ENCODE data around the gene ACOT11. TPM values are rescaled to one million over a fixed set of nuclear protein-coding genes. Genes with fewer than 3 reads are reported as not detected.

ACOT11 gene
- total RNA-seq, 1 experiment from 2014 or later = 4.2 TPM

DNA sequence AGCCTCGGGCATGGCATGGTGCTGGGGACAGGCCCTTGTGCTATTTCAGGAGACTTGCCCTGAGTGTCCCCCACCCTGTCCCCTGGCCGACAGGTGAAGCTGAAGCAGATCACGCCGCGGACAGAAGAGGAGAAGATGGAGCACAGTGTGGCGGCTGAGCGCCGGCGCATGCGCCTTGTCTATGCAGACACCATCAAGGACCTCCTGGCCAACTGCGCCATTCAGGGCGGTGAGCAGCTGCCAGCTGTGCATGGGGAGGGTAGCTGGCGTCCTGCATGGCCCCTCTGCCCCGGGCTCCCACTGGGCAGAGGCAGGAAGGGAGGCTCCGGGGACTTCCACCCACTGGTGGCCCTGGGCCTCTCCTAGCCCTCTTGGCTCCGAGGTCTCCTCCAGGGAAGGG lies 46.4 kb downstream of the ACOT11 start (continued):
- TF ChIP-seq, protein P1, sequence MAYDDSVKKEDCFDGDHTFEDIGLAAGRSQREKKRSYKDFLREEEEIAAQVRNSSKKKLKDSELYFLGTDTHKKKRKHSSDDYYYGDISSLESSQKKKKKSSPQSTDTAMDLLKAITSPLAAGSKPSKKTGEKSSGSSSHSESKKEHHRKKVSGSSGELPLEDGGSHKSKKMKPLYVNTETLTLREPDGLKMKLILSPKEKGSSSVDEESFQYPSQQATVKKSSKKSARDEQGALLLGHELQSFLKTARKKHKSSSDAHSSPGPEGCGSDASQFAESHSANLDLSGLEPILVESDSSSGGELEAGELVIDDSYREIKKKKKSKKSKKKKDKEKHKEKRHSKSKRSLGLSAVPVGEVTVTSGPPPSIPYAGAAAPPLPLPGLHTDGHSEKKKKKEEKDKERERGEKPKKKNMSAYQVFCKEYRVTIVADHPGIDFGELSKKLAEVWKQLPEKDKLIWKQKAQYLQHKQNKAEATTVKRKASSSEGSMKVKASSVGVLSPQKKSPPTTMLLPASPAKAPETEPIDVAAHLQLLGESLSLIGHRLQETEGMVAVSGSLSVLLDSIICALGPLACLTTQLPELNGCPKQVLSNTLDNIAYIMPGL (CRISPR knock-in tag; IDR thresholded peaks at IDR 0.05) = no peak
- TF ChIP-seq, protein P2, sequence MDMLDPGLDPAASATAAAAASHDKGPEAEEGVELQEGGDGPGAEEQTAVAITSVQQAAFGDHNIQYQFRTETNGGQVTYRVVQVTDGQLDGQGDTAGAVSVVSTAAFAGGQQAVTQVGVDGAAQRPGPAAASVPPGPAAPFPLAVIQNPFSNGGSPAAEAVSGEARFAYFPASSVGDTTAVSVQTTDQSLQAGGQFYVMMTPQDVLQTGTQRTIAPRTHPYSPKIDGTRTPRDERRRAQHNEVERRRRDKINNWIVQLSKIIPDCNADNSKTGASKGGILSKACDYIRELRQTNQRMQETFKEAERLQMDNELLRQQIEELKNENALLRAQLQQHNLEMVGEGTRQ (CRISPR knock-in tag; IDR thresholded peaks at IDR 0.05) = no peak
- TF ChIP-seq, protein P3, sequence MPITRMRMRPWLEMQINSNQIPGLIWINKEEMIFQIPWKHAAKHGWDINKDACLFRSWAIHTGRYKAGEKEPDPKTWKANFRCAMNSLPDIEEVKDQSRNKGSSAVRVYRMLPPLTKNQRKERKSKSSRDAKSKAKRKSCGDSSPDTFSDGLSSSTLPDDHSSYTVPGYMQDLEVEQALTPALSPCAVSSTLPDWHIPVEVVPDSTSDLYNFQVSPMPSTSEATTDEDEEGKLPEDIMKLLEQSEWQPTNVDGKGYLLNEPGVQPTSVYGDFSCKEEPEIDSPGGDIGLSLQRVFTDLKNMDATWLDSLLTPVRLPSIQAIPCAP (CRISPR knock-in tag; IDR thresholded peaks at IDR 0.05) = no peak
- no peak for TF ChIP-seq CREB1 (CRISPR knock-in tag; IDR thresholded peaks at IDR 0.05)
- TF ChIP-seq ETV6 (CRISPR knock-in tag; IDR thresholded peaks at IDR 0.05) = no peak
- TF ChIP-seq NR2C2 (CRISPR knock-in tag; IDR thresholded peaks at IDR 0.05) = no peak
- TF ChIP-seq, protein P4, sequence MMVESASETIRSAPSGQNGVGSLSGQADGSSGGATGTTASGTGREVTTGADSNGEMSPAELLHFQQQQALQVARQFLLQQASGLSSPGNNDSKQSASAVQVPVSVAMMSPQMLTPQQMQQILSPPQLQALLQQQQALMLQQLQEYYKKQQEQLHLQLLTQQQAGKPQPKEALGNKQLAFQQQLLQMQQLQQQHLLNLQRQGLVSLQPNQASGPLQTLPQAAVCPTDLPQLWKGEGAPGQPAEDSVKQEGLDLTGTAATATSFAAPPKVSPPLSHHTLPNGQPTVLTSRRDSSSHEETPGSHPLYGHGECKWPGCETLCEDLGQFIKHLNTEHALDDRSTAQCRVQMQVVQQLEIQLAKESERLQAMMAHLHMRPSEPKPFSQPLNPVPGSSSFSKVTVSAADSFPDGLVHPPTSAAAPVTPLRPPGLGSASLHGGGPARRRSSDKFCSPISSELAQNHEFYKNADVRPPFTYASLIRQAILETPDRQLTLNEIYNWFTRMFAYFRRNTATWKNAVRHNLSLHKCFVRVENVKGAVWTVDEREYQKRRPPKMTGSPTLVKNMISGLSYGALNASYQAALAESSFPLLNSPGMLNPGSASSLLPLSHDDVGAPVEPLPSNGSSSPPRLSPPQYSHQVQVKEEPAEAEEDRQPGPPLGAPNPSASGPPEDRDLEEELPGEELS (CRISPR knock-in tag; IDR thresholded peaks at IDR 0.05) = no peak
- TF ChIP-seq FOXP1 (CRISPR knock-in tag; IDR thresholded peaks at IDR 0.05; ENCODE audit: borderline replicate concordance) = no peak

DNA sequence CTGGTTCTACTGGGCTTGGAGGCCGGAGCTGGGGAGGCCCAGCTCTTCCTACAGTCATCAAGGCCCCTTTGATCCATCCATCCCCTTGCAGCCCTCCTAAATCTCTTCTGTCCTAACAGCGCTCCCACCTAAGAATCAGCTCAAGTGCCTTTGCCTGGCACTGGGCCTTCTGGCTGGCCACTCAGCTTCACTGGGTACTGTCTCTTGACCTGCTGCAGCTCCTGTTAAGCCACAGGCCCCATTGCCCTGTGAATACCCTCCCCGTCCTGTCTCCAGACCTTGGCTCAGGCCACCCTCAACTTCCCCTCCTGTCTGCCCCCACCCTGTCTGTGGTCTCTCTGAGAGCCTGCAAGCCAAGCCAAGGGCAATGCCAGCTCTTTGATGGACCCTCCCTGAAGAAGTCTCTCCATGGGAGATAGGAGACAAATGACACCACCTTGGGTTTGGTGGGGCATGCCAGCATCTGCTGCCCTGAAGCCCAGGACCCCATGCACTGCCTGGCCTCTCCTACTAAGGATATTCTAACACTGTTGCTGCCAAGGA lies 48.0 kb downstream of the ACOT11 start:
- CTCF ChIA-PET = interaction anchor here (1.8 kb wide), 1 partner anchor 19 kb away, joined by 4 read pairs; no protein-coding TSS in a partner anchor
- Mint-ChIP-seq H3K27me3 (ENCODE audit: low read depth) (no peaks in the 10 kb centered on the region), H3K27ac (0 out of 2 replicates have a peak overlapping the region, but pooled peaks have one; percentile 71), H3K4me3 (no peak overlapping the region), H3K4me1 (peaks cover 11% of the 10 kb centered on the region), H3K36me3 (no peaks in the 10 kb centered on the region), H3K9me3 (no peaks in the 10 kb centered on the region)
- DNase-seq (ENCODE audit: low spot score) (no peak), ATAC-seq (no peak)
- POLR2A ChIA-PET = interaction anchor here (1.0 kb wide), 1 partner anchor 17 kb away, joined by 3 read pairs; no protein-coding TSS in a partner anchor
- TF ChIP-seq, protein P5, sequence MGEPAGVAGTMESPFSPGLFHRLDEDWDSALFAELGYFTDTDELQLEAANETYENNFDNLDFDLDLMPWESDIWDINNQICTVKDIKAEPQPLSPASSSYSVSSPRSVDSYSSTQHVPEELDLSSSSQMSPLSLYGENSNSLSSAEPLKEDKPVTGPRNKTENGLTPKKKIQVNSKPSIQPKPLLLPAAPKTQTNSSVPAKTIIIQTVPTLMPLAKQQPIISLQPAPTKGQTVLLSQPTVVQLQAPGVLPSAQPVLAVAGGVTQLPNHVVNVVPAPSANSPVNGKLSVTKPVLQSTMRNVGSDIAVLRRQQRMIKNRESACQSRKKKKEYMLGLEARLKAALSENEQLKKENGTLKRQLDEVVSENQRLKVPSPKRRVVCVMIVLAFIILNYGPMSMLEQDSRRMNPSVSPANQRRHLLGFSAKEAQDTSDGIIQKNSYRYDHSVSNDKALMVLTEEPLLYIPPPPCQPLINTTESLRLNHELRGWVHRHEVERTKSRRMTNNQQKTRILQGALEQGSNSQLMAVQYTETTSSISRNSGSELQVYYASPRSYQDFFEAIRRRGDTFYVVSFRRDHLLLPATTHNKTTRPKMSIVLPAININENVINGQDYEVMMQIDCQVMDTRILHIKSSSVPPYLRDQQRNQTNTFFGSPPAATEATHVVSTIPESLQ (CRISPR knock-in tag; IDR thresholded peaks at IDR 0.05) = no peak
- no peak for TF ChIP-seq TCF7 (CRISPR knock-in tag; IDR thresholded peaks at IDR 0.05; ENCODE audit: low read depth)
- TF ChIP-seq NFYB (CRISPR knock-in tag; conservative IDR thresholded peaks at IDR 0.05; ENCODE audit: low read depth) = no peak
- no peak for TF ChIP-seq FOXP1 (CRISPR knock-in tag; IDR thresholded peaks at IDR 0.05; ENCODE audit: borderline replicate concordance)
- no peak for TF ChIP-seq NR1H2 (CRISPR knock-in tag; IDR thresholded peaks at IDR 0.05)
- TF ChIP-seq, protein P6, sequence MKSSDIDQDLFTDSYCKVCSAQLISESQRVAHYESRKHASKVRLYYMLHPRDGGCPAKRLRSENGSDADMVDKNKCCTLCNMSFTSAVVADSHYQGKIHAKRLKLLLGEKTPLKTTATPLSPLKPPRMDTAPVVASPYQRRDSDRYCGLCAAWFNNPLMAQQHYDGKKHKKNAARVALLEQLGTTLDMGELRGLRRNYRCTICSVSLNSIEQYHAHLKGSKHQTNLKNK (CRISPR knock-in tag; IDR thresholded peaks at IDR 0.05) = no peak
- TF ChIP-seq, protein P7, sequence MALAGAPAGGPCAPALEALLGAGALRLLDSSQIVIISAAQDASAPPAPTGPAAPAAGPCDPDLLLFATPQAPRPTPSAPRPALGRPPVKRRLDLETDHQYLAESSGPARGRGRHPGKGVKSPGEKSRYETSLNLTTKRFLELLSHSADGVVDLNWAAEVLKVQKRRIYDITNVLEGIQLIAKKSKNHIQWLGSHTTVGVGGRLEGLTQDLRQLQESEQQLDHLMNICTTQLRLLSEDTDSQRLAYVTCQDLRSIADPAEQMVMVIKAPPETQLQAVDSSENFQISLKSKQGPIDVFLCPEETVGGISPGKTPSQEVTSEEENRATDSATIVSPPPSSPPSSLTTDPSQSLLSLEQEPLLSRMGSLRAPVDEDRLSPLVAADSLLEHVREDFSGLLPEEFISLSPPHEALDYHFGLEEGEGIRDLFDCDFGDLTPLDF (CRISPR knock-in tag; IDR thresholded peaks at IDR 0.05) = no peak
- TF ChIP-seq IRF2 (CRISPR knock-in tag; IDR thresholded peaks at IDR 0.05; ENCODE audit: borderline replicate concordance, low read depth) = no peak
- TF ChIP-seq SMAD4 (CRISPR knock-in tag; IDR thresholded peaks at IDR 0.05) = no peak
- TF ChIP-seq, protein P8, sequence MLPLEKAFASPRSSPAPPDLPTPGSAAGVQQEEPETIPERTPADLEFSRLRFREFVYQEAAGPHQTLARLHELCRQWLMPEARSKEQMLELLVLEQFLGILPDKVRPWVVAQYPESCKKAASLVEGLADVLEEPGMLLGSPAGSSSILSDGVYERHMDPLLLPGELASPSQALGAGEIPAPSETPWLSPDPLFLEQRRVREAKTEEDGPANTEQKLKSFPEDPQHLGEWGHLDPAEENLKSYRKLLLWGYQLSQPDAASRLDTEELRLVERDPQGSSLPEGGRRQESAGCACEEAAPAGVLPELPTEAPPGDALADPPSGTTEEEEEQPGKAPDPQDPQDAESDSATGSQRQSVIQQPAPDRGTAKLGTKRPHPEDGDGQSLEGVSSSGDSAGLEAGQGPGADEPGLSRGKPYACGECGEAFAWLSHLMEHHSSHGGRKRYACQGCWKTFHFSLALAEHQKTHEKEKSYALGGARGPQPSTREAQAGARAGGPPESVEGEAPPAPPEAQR (CRISPR knock-in tag; IDR thresholded peaks at IDR 0.05) = no peak
- TF ChIP-seq, protein P9, sequence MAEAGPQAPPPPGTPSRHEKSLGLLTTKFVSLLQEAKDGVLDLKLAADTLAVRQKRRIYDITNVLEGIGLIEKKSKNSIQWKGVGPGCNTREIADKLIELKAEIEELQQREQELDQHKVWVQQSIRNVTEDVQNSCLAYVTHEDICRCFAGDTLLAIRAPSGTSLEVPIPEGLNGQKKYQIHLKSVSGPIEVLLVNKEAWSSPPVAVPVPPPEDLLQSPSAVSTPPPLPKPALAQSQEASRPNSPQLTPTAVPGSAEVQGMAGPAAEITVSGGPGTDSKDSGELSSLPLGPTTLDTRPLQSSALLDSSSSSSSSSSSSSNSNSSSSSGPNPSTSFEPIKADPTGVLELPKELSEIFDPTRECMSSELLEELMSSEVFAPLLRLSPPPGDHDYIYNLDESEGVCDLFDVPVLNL (CRISPR knock-in tag; IDR thresholded peaks at IDR 0.05; ENCODE audit: borderline replicate concordance, low read depth) = no peak
- no peak for TF ChIP-seq SP1 (CRISPR knock-in tag; conservative IDR thresholded peaks at IDR 0.05)
- no peak for TF ChIP-seq ZBTB21 (CRISPR knock-in tag; IDR thresholded peaks at IDR 0.05; ENCODE audit: borderline replicate concordance)
- TF ChIP-seq, protein P10, sequence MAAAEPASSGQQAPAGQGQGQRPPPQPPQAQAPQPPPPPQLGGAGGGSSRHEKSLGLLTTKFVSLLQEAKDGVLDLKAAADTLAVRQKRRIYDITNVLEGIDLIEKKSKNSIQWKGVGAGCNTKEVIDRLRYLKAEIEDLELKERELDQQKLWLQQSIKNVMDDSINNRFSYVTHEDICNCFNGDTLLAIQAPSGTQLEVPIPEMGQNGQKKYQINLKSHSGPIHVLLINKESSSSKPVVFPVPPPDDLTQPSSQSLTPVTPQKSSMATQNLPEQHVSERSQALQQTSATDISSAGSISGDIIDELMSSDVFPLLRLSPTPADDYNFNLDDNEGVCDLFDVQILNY (CRISPR knock-in tag; IDR thresholded peaks at IDR 0.05) = no peak
- no peak for TF ChIP-seq SOX15 (CRISPR knock-in tag; IDR thresholded peaks at IDR 0.05)
